Measurements from ENCODE around the gene GPANK1.

Gene GPANK1

DNA sequence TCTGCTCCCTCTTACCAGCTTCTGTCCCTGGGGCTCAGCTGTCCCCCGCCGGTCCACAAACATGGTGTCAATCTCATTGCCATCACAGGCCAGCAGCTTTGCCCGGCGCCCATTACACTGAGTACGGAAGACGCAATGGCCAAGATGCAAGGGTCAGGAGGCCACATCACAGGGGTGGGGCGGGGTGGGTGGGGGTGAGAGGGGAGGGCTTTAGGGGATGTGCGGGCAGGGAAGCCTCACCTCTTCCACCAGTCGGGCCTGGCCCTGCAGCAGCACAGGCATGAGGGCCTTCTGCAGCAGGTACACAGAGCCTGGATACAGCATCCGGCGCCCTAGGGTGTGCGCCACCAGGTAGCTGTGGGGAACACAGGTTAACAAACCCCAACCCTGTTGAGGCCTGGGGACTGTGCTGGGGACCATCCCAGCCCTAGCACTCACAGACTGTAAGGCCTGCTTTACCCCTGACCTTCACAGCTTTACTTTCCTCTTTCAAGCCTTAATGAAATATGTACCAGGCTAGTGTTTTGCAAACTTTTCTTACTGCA, 26.8 kb upstream of the GPANK1 start:
- no peak overlapping the region for H3K4me3 ChIP-seq (replicated peaks; ENCODE audit: low read depth, low read length)

DNA sequence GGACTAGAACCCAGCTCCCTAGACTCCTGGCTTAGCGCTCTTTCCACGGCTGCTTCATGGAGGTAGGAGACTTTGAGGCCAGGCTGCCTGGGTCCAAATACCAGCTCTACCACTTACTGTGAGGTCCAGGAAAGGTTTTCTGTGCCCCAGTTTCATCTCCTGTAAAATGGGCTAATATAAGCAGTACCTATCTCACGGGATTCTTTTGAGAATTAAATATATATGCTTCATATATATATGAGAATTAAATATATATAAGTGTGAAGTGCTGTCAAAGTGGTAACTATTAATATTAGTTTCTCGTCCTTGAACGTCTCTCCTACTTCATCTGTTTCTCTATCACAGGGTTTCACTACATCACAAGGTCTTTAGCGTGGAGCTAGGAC, 26.3 kb upstream of the GPANK1 start:
- no peak for DNase-seq (ENCODE audit: extremely low read depth, low read depth)
- no peak overlapping the region for H3K4me3 ChIP-seq (replicated peaks; ENCODE audit: low read depth, low read length)
- TF ChIP-seq, protein P1, sequence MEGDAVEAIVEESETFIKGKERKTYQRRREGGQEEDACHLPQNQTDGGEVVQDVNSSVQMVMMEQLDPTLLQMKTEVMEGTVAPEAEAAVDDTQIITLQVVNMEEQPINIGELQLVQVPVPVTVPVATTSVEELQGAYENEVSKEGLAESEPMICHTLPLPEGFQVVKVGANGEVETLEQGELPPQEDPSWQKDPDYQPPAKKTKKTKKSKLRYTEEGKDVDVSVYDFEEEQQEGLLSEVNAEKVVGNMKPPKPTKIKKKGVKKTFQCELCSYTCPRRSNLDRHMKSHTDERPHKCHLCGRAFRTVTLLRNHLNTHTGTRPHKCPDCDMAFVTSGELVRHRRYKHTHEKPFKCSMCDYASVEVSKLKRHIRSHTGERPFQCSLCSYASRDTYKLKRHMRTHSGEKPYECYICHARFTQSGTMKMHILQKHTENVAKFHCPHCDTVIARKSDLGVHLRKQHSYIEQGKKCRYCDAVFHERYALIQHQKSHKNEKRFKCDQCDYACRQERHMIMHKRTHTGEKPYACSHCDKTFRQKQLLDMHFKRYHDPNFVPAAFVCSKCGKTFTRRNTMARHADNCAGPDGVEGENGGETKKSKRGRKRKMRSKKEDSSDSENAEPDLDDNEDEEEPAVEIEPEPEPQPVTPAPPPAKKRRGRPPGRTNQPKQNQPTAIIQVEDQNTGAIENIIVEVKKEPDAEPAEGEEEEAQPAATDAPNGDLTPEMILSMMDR (IDR thresholded peaks at IDR 0.05; ENCODE audit: low read depth, low read length, missing control alignments) = no peak

More for the DNA sequence above, 26.8 kb upstream of the GPANK1 start:
- TF ChIP-seq, protein P1 (IDR thresholded peaks at IDR 0.05; ENCODE audit: low read depth, low read length, missing control alignments) = no peak
- DNase-seq (ENCODE audit: extremely low read depth, low read depth) = no peak

DNA sequence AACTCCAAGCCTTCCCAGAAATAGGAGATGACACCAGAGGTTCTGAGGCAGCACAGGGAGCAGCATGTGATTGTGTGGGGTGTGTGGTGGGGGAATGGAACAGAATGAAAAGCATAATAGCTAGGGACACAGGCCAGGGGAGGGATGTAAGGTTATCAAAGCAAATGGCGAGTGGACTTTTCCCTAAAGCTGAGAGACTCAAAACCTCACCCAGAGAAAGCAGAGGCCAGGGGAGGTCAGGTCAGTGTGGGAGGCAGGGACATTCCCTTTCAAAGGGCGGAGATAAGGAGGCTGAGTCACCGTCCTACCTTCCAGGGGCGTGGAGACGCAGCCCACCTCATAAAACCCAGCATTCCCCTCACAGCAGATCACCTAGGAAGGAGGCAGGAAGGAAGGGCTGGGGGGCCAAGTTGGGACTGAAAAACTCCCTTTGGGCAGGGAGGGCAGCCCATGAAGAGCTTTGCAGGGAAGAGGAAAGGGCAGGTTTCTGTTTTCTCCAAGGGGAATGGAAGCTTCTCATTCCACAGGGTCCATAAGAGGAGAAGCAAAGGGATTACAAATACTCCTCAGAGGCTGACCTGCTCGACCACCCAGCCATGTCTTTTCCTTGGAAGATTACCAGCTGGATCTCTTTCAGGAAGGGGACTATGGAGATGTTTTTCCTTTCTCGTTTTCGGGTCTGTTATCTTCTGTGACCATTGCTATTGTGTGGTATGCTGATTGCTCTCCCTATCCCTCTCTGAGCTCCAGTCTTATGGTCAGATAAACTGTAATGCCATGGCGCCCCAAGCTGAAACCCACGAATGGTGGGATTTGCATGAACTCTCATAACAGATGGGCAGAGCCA, 25.7 kb upstream of the GPANK1 start:
- DNase-seq (ENCODE audit: extremely low read depth, low read depth) = no peak
- no peak overlapping the region for H3K4me3 ChIP-seq (replicated peaks; ENCODE audit: low read depth, low read length)
- TF ChIP-seq, protein P1 (IDR thresholded peaks at IDR 0.05; ENCODE audit: low read depth, low read length, missing control alignments) = no peak

DNA sequence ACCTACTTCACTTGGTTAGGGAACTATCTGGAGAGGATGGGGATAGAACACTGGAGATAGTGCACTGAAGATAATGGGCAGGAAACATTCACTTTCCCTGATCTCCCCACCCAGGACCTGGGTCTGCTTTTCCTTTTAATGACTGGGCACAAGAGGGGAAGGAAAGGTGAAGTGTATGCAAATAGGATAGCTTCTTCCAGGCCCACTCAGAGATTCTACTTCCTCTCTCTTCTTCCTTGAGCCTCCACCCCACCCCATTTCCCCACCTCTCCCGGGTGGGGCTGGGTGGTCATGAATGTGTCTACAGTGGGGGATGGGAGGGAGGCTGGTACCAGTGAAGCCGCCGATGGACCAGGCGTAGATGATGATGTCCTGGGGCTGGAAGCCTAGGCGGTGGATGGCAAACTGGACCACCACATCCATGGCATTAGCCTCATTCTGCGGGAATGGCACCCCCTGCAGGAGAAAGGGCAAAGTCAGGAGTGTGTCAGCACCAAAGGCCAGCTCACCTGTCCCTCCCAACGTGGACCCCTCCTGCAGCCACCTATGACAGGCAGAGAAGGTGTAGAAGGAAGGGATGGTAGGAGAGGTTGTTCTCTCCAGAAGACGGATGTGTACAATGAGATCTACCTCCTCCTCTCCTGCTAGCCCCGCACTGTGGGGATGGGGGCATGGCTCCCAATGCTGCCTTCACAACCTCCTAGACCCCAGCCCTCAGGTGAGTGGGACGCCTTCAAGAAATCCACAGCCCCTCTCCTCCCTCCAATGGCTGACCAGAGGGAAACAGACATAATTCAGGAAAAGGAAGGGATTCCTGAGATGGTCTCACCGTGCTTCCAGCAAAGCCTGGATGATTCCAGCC, 24.7 kb upstream of the GPANK1 start:
- H3K4me3 ChIP-seq (replicated peaks; ENCODE audit: low read depth, low read length) = no peak overlapping the region
- TF ChIP-seq, protein P1 (IDR thresholded peaks at IDR 0.05; ENCODE audit: low read depth, low read length, missing control alignments) = peak; percentile 51
- no peak for DNase-seq (ENCODE audit: extremely low read depth, low read depth)

DNA sequence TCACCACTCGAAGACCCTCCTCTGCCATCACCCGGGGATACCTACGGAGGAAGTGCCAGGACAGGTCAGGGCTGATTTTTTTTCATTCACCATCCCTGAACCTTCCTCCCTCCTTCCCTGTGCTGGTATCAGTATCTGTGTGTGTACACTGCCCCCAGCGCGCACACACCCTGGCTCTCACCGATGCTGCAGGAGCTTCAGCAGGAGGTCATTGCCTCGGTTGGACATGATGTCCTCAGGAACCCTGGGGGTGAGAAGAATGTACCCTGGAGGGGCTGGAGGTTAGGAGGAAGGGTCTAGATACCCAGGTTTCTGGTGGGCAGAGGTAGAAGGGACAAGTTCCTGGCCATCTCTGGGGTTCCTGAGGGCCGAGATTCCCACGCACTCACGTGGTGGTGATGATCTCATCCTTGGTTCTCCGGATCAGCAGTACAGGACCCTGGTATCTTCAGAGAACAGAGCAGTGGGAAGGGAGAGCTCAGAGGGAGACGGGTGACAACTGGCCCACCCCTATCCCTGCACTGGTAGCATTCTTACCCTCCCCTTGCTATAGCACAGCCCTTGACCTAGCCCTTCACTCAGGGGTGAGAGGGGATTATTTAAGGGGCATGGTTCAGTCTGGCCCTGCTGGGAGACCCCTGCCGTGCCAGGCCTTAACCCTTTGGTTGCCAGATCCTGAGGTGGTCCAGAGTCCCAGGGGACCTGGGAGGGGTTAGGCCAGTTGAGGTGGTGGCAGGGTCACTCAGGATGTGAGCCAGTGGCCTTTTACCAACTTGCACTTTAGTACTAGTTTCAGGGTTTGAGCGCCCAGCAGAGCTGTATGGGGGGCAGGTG, 23.3 kb upstream of the GPANK1 start:
- TF ChIP-seq, protein P1 (IDR thresholded peaks at IDR 0.05; ENCODE audit: low read depth, low read length, missing control alignments) = no peak
- no peak for DNase-seq (ENCODE audit: extremely low read depth, low read depth)
- H3K4me3 ChIP-seq (replicated peaks; ENCODE audit: low read depth, low read length) = no peak overlapping the region

DNA sequence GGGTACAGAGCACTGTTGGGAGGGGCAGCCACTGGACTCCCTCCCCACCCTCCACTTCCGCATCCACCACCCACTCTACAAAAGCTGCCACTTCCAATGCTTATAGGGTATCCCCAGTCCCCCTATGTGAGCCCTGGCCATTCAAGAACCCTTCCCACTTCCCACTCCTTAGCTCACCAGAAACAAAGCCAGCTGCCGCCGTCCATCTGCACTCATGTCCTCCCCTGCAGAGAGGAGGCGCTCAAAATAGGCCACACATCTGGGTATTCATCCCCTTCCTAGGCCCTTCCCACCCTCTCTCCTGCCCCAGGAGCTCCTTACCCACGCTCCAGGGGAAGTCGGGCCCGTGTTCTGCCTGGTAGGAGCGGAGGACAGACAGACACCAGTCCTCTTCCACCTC, 22.5 kb upstream of the GPANK1 start:
- H3K4me3 ChIP-seq (replicated peaks; ENCODE audit: low read depth, low read length) = no peak overlapping the region
- DNase-seq (ENCODE audit: extremely low read depth, low read depth) = no peak
- TF ChIP-seq, protein P1 (IDR thresholded peaks at IDR 0.05; ENCODE audit: low read depth, low read length, missing control alignments) = no peak

All from HFF-Myc (cell line).